Transverse colon (tissue), 4 donors: ENCODE data around the gene ECI1. TPM values are rescaled to one million over a fixed set of nuclear protein-coding genes. Genes with fewer than 3 reads are reported as not detected.
"Not testable (repeated sequence)": the region's sequence is repeated elsewhere in the genome, so short reads cannot be mapped to it uniquely, and the experiment has no call there.

Experiments
- DNase-seq: peaks from one replicate; pipeline ENCODE4 v3.0.0-alpha.2; 2019
- H3K27ac ChIP-seq, 4 donors: fragments of 200-600 bp; sonication (generic); 2 replicates each; pipeline ENCODE4 v1.5.1; 2016 to 2018; ENCODE audit warnings: inconsistent platforms in 4 of 4
- H3K27me3 ChIP-seq: fragments of 200-600 bp; sonication (generic); 2 replicates; pipeline ENCODE4 v1.5.1; 2017; ENCODE audit warnings: inconsistent platforms
- H3K36me3 ChIP-seq, 4 donors: fragments of 200-600 bp; sonication (generic); 2 replicates each; pipeline ENCODE4 v1.5.1; 2017 to 2019; ENCODE audit warnings: inconsistent platforms in 4 of 4
- H3K4me1 ChIP-seq, 4 donors: fragments of 200-600 bp; sonication (generic); 2 replicates each; pipeline ENCODE4 v1.5.1; 2017 to 2020; ENCODE audit warnings: inconsistent platforms in 4 of 4
- H3K4me3 ChIP-seq, 4 donors: fragments of 200-600 bp; sonication (generic); 1 replicate in 1 of 4; 2 replicates in 3 of 4; pipeline versions ENCODE4 v1.5.1 to v1.6.1; 2017 to 2019; ENCODE audit warnings: inconsistent platforms in 4 of 4
- H3K9me3 ChIP-seq, 2 donors: fragments of 200-600 bp; sonication (generic); 2 replicates each; pipeline ENCODE4 v1.5.1; 2017 to 2019; ENCODE audit warnings: inconsistent platforms in 2 of 2
- CTCF ChIP-seq, 5 experiments: fragments of 200-600 bp in 3 of 5; fragments of 450-650 bp in 2 of 5; sonication (generic) in 3 of 5; IDR thresholded peaks; 1 replicate in 2 of 5; 2 replicates in 3 of 5; pipeline ENCODE4 v1.5.1; 2016 to 2017; ENCODE audit warnings: antibody characterized with exemption in 5 of 5, inconsistent platforms in 3 of 5, mild to moderate bottlenecking in 2 of 5, moderate library complexity in 1 of 5
- EP300 ChIP-seq: sonication (generic); formaldehyde crosslinking; IDR thresholded peaks from one replicate; pipeline ENCODE4 v1.6.1; 2017; ENCODE audit warnings: antibody characterized with exemption, low read depth
- POLR2A ChIP-seq: fragments of 450-650 bp; IDR thresholded peaks from one replicate; pipeline ENCODE4 v1.6.1; 2016; ENCODE audit warnings: antibody characterized with exemption, mild to moderate bottlenecking, moderate library complexity
- POLR2AphosphoS5 ChIP-seq, 3 donors: sonication (generic); formaldehyde crosslinking; IDR thresholded peaks; one replicate each; pipeline ENCODE4 v1.6.1; 2016; ENCODE audit warnings: antibody characterized with exemption in 3 of 3
- WGBS, 2 donors: methylation state at CpG; one replicate each; pipeline ENCODE4 v1.1.5; 2018; ENCODE audit warnings: low coverage in 1 of 2; 5-methylcytosine and 5-hydroxymethylcytosine counted together
- in situ Hi-C, 4 donors: fragments of 200-750 bp; cut with MboI; loops; one replicate each; pipeline versions ENCODE4 v1.15.0 to v1.15.1; 2017; ENCODE audit warnings: low sequenced_read_pairs in 3 of 4, low pct_ligation_motif_present in 1 of 4, low pct_unique_long_range_greater_than_20kb in 1 of 4
- intact Hi-C: fragments of 100-400 bp; cut with DNase I; formaldehyde crosslinking; loops from one replicate; pipeline ENCODE4 v1.15.1; 2023; ENCODE audit warnings: low total_unique reads
- total RNA-seq, 4 donors: library from RNA; depleted of rRNA; stranded (reverse); fragments of >200 nt; gene quantifications; one replicate each; pipeline ENCODE4 v1.1.0, GENCODE V29; 2016

ECI1 gene
- total RNA-seq, 4 donors from 2014 or later = 24.5 to 218 (median 100) TPM

GRCh38 chr16:2243781-2244180 is 7.6 kb downstream of the ECI1 start:
- no peaks in the 10 kb centered on the region for H3K27me3 ChIP-seq
- in situ Hi-C loops = no loop called here
- no peak for DNase-seq
- TF ChIP-seq CTCF (IDR thresholded peaks at IDR 0.05) (no peak), POLR2A (no peak), EP300 (no peak), POLR2AphosphoS5 (IDR thresholded peaks at IDR 0.05) (no peak)
- H3K4me3 ChIP-seq = no peak overlapping the region
- H3K36me3 ChIP-seq = peaks cover 0 to 34% (median 16%) of the 10 kb centered on the region in 4 donors
- intact Hi-C loops = no loop called here
- 94 to 100% methylated on average over 2 to 11 of the region's 11 CpGs for WGBS, 2 donors
- no peak overlapping the region for H3K27ac ChIP-seq
- H3K4me1 ChIP-seq = peaks cover 0 to 1% (median 0%) of the 10 kb centered on the region in 4 donors
- H3K9me3 ChIP-seq = no peaks in the 10 kb centered on the region

- no peak for TF ChIP-seq EP300
- TF ChIP-seq CTCF (IDR thresholded peaks at IDR 0.05) = no peak
- TF ChIP-seq POLR2A = no peak
- TF ChIP-seq POLR2AphosphoS5 (IDR thresholded peaks at IDR 0.05) = no peak
- H3K27ac ChIP-seq = no peak overlapping the region
- peaks cover 0 to 34% (median 16%) of the 10 kb centered on the region in 4 donors for H3K36me3 ChIP-seq
- intact Hi-C loops = no loop called here
- 90% methylated on average over 15 of the region's 19 CpGs; no CpG with 5 or more reads in 1 of the 2 donors for WGBS, 2 donors
- DNase-seq = no peak
- H3K4me3 ChIP-seq = no peak overlapping the region
- no peaks in the 10 kb centered on the region for H3K9me3 ChIP-seq
- H3K27me3 ChIP-seq = peaks cover 6% of the 10 kb centered on the region
- in situ Hi-C loops = no loop called here
- peaks cover 0 to 8% (median 2%) of the 10 kb centered on the region in 4 donors for H3K4me1 ChIP-seq
Observed at GRCh38 chr16:2243031-2243528, 8.3 kb downstream of the ECI1 start.

GRCh38 chr16:2242598-2242997 is 8.8 kb downstream of the ECI1 start:
- no peak for TF ChIP-seq POLR2A
- no peak for TF ChIP-seq CTCF (IDR thresholded peaks at IDR 0.05)
- no peak for TF ChIP-seq EP300
- TF ChIP-seq POLR2AphosphoS5 (IDR thresholded peaks at IDR 0.05) = no peak
- in situ Hi-C loops = no loop called here
- Histone ChIP-seq H3K27me3 (peaks cover 11% of the 10 kb centered on the region), H3K4me3 (no peak overlapping the region), H3K27ac (no peak overlapping the region), H3K9me3 (no peaks in the 10 kb centered on the region), H3K4me1 (peaks cover 0 to 13% (median 7%) of the 10 kb centered on the region in 4 donors), H3K36me3 (peaks cover 0 to 34% (median 16%) of the 10 kb centered on the region in 4 donors)
- DNase-seq = no peak
- 74 to 84% methylated on average over 3 to 11 of the region's 11 CpGs for WGBS, 2 donors
- intact Hi-C loops = no loop called here

GRCh38 chr16:2240331-2240730 is 11.1 kb downstream of the ECI1 start:
- H3K9me3 ChIP-seq, H3K4me3 ChIP-seq, H3K27ac ChIP-seq, DNase-seq, intact Hi-C loops, in situ Hi-C loops: not testable (repeated sequence)
- H3K4me1 ChIP-seq = peaks cover 13 to 36% (median 23%) of the 10 kb centered on the region in 4 donors
- peaks cover 0 to 26% (median 9%) of the 10 kb centered on the region in 4 donors for H3K36me3 ChIP-seq
- 83% methylated on average over 5 to 9 of the region's 9 CpGs for WGBS, 2 donors
- peaks cover 34% of the 10 kb centered on the region for H3K27me3 ChIP-seq
